ENCODE data around the gene SP6. TPM values are rescaled to one million over a fixed set of nuclear protein-coding genes. Genes with fewer than 3 reads are reported as not detected.
A peak's percentile ranks its signal among the peaks of the same experiment; 100 is the strongest.

Gene SP6
- total RNA-seq, 2 experiments from 2014 or later: 0.10 to 0.12 TPM

DNA sequence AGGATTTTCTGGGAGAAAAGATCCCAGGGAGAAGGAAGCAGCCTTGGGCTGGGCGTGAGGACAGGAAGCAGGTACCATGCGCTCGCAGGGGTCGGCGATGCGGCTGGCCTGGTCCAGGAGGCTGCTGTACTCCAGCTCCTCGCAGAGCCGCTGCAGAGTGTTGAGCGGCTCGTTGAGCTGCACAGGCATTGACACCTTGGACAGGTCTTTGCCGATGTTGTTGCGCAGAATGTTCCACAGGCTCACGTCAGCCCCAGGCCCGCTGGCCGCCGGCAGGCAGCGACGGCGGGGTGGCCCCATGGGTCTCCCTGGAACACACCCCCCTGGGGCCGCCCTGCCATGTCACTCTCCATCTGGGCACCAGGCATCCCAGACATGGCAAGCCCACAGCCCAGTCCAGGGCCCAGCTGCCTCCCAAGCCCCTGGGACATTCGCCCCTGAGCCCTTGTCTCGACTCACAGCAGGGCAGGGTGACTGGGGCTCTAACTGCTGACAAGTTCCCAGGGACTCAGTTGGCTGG is 37.4 kb downstream of the SP6 start:
- Mint-ChIP-seq H3K4me1 (ENCODE audit: low read depth) (peaks cover 9% of the 10 kb centered on the region), H3K27ac (no peak overlapping the region), H3K27me3 (no peaks in the 10 kb centered on the region), H3K36me3 (peaks cover 19% of the 10 kb centered on the region), H3K9me3 (no peaks in the 10 kb centered on the region), H3K4me3 (no peak overlapping the region)
- no peak for DNase-seq
- CTCF ChIA-PET: no interaction called here
- POLR2A ChIA-PET: no interaction called here
- intact Hi-C loops (cut with micrococcal nuclease): no loop called here

DNA sequence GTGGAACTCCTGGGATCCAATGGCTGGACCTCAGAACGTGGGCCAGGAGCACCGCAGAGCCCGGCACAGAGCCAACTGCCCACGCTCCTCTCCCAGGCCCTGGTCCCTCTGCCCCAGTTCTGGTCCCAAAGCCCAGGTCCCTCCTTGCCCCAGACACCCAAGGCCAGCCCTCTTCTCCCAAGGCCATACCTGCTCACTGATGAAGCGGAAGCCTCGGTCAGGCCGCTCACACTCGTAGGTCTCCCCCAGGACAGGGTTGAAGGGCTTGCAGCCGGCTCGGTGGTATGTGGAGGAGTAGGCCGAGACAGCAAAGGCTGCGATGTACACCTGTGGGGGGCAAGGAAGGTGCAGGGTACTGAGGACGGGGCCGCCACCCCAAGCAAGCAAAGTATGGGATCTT is 37.9 kb downstream of the SP6 start:
- Mint-ChIP-seq H3K4me3 (no peak overlapping the region), H3K9me3 (no peaks in the 10 kb centered on the region), H3K27ac (no peak overlapping the region), H3K27me3 (no peaks in the 10 kb centered on the region), H3K4me1 (ENCODE audit: low read depth) (peaks cover 9% of the 10 kb centered on the region), H3K36me3 (peaks cover 19% of the 10 kb centered on the region)
- CTCF ChIA-PET: interaction anchor here (1.4 kb wide), 1 partner anchor 15 kb away, joined by 4 read pairs; no protein-coding TSS in a partner anchor
- DNase-seq: no peak
- intact Hi-C loops (cut with micrococcal nuclease): no loop called here
- POLR2A ChIA-PET: no interaction called here

DNA sequence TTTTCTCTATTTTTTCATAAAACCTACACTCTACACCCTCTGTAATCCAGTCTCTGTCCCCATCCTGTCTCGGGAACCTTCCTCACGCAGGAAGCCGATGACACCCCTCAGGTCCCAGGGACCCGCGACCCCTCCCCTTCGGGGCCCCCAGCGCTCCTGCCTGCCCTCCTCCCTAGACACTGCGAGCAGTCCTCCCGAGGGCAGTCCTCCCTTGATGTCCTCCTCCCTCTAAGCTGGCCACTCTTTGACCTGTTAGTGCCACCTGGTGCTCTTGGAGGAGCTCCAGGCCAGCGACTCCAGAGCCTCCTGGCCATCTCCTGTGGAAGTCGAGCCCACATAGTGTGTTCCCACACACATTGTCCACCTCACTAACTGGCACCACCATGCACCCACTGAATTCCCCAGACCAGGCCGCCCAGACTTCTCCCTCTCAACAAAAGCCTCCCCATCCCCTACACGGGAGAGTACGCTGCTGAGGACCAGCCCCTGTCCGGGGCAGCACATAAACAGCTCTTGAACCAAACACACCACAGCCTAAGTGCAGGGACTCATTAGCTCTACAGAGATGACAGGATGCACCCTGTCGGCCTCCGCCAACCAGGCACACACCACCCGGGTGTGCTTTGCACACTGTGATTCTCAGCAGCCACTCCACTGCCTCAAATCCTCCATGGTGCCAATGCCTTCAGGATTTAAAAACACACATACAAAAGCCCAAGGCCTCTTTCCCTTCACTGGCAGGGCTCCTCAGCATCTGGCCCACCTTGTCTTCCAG is 38.6 kb downstream of the SP6 start:
- DNase-seq: no peak
- ChIA-PET POLR2A (no interaction called here), CTCF (interaction anchor here (1.1 to 1.4 kb wide), 2 partner anchors 11 to 14 kb away, joined by 4 read pairs; no protein-coding TSS in a partner anchor)
- intact Hi-C loops (cut with micrococcal nuclease): no loop called here
- H3K36me3 Mint-ChIP-seq: peaks cover 22% of the 10 kb centered on the region
- H3K27me3 Mint-ChIP-seq: no peaks in the 10 kb centered on the region
- no peak overlapping the region for H3K27ac Mint-ChIP-seq
- H3K9me3 Mint-ChIP-seq: no peaks in the 10 kb centered on the region
- peaks cover 9% of the 10 kb centered on the region for H3K4me1 Mint-ChIP-seq (ENCODE audit: low read depth)
- no peak overlapping the region for H3K4me3 Mint-ChIP-seq

DNA sequence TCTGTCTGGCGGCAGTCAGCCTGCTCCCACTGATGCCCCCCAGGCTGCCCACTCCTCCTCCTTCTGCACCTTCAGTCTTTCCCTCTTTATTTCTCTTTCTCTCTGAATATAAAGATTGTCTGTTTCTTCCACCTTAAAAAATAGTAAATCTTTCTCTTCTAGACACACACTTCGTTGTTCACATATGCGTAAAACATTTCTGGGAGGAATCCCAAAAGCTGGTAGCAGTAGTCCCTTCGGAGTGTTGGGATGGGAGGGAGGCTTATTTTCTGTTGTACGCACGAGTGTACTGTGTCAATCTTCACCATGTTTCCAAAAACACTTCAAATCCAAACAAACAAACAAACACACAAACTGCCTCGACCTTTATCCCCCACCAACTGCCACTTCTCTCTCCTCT is 39.3 kb downstream of the SP6 start:
- peaks cover 9% of the 10 kb centered on the region for H3K4me1 Mint-ChIP-seq (ENCODE audit: low read depth)
- H3K36me3 Mint-ChIP-seq: peaks cover 24% of the 10 kb centered on the region
- ChIA-PET CTCF (interaction anchor here (1.1 kb wide), 1 partner anchor 11 kb away, joined by 4 read pairs; no protein-coding TSS in a partner anchor), POLR2A (no interaction called here)
- intact Hi-C loops (cut with micrococcal nuclease): no loop called here
- H3K4me3 Mint-ChIP-seq: no peak overlapping the region
- H3K27me3 Mint-ChIP-seq: no peaks in the 10 kb centered on the region
- no peak overlapping the region for H3K27ac Mint-ChIP-seq
- H3K9me3 Mint-ChIP-seq: no peaks in the 10 kb centered on the region
- DNase-seq: no peak

DNA sequence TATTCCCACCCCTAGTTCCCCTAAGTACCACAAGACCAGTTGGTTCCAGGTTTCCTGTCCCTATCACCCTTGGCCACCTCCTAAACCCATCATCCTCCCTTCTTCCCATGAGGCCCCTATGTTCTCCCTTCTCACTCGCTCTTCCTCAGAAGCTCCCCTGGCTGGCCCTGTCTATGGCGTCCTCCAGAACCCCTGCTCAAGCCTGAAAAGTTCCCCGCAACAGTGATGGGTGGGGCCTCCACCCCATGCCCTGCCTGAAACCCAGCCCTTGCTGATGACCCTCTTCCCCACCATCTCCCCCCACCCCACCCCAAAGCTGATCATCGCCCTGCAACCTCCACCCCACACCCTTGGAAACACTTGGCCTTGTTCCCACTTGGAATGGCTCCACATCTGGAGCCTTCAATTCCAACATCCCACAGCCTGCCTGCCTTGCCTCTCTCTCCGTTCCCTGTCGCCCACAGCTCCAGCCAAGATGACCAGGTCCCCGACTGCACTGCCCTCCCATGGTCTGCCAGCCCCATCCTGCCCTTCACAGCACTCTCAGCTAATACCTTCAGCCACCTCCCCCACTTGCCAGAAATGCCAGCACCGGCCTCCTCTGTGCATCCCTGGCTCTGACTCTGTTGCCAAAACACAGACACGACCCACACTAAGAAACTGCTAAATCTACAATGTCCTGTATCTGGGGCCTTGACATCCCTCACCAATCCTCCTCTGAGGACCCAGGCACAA is 39.9 kb downstream of the SP6 start:
- intact Hi-C loops (cut with micrococcal nuclease): no loop called here
- H3K4me1 Mint-ChIP-seq (ENCODE audit: low read depth): peaks cover 9% of the 10 kb centered on the region
- POLR2A ChIA-PET: no interaction called here
- H3K36me3 Mint-ChIP-seq: peaks cover 24% of the 10 kb centered on the region
- no peaks in the 10 kb centered on the region for H3K9me3 Mint-ChIP-seq
- no peak overlapping the region for H3K27ac Mint-ChIP-seq
- H3K4me3 Mint-ChIP-seq: no peak overlapping the region
- CTCF ChIA-PET: no interaction called here
- no peak for DNase-seq
- H3K27me3 Mint-ChIP-seq: no peaks in the 10 kb centered on the region

DNA sequence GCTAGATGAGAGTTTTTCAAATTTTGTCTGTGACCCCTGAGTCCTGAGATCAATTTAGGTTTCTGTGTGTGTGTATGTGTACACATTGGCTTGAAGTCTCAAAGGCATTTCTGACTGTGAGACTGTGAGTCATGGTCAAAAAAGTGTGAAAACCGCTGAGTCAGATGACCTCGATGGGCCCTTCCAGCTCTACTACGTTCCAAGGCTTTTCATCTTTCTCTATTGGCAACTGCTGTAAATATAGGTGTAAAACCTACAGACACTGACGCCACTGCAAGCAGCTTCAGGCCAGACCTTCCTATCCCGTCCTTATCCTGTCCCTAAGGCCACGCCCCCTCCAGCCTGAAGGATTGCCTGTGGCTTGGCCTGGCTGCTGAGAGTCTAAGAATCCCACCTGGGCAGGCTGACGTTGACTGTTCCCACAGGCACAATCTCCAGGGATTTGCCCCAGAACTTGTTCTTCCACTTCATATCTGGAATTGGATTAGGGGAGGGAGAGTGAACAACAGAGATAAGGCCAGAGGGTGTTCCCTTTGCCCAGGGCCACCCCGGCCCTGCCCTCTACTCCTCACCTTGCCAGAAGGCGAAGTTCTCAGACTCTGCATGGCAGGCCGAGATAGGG is 40.7 kb downstream of the SP6 start:
- Mint-ChIP-seq H3K27ac (peak overlapping the region; percentile 62), H3K9me3 (no peaks in the 10 kb centered on the region), H3K4me1 (ENCODE audit: low read depth) (peaks cover 9% of the 10 kb centered on the region), H3K27me3 (no peaks in the 10 kb centered on the region), H3K36me3 (peaks cover 24% of the 10 kb centered on the region), H3K4me3 (no peak overlapping the region)
- DNase-seq: peak; percentile 74
- POLR2A ChIA-PET: interaction anchor here (1.2 to 1.3 kb wide), 2 partner anchors 11 to 116 kb away, joined by 4 read pairs; partner anchors contain the start of genes OSBPL7 and TBKBP1
- CTCF ChIA-PET: interaction anchor here (1.1 to 1.2 kb wide), 2 partner anchors 20 to 106 kb away, joined by 3 to 4 read pairs; no protein-coding TSS in a partner anchor
- intact Hi-C loops (cut with micrococcal nuclease): no loop called here

DNA sequence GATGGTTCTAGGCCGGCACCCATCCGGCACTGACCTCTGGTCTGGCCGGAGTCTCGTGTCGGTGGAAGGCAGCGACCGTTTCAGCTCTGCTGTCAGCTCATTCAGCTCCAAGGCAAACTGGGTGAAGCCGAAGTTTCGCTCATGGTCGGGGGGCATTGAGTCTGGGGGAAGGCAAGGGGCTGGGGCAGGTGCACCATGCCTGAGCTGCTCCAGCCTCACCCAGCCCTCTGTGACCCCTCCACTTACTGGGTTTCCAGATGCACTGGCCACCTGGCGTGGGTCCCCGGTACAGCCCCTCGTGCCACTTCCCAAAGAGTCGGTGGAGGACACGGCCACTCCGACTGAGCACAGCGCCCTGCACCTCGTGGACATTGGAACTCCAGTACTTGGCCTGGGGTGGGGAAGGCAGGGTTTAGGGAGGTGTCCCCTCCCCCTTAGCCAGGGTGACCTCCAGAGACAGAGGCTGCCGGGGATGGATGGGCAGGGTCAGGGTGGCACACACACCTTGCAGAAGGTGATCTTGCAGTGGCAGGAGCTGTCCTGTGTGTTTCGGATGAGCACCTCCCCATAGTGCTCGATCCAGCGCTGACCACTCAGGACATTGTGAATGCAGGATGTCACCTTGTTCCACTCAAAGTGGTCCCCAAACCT is 42.0 kb downstream of the SP6 start:
- intact Hi-C loops (cut with micrococcal nuclease): no loop called here
- CTCF ChIA-PET: no interaction called here
- no peak overlapping the region for H3K4me3 Mint-ChIP-seq
- H3K4me1 Mint-ChIP-seq (ENCODE audit: low read depth): peaks cover 9% of the 10 kb centered on the region
- peaks cover 24% of the 10 kb centered on the region for H3K36me3 Mint-ChIP-seq
- POLR2A ChIA-PET: no interaction called here
- H3K27ac Mint-ChIP-seq: no peak overlapping the region
- no peaks in the 10 kb centered on the region for H3K9me3 Mint-ChIP-seq
- no peak for DNase-seq
- no peaks in the 10 kb centered on the region for H3K27me3 Mint-ChIP-seq

DNA sequence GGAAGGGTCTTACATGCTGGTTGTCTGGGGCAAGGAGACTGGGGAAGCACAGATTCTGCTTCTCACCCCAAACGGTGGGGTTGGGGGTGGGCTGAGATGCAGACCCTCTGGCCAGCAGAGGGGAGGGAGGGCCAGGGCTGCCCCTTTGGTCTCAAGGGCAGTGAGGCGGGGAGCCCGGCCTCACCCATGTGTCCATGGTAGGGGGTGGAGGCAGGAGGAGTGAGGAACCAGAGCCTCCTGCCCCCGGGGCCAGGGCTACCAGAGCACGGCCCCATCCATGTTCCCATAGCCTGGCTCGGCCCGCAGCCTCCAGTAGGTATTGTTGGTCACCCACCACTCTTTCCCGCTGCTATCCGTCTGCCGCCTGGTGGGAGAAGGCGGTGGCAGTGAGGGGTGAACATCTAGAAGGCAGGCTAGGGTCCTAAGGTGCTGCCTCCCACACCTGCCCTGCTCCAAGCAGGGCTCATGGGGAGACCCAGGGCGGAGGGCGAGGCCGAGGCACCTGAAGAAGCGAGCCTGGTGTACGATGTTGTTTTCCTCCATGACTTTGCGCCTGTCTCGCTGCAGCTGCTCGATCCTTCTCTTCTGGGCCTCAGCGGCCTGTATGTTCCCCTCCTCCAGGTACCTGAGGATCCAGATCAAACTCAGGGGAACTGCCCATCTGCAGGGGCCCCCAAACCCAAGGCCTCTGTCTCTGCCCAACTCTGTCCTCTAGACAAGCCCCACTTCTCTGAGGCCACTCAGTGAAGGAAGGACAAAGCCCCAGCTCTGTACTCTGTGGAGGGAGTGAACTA is 42.7 kb downstream of the SP6 start:
- no peak for DNase-seq
- Mint-ChIP-seq H3K4me1 (ENCODE audit: low read depth) (peaks cover 9% of the 10 kb centered on the region), H3K27ac (no peak overlapping the region), H3K27me3 (no peaks in the 10 kb centered on the region), H3K36me3 (peaks cover 24% of the 10 kb centered on the region), H3K9me3 (no peaks in the 10 kb centered on the region), H3K4me3 (no peak overlapping the region)
- POLR2A ChIA-PET: no interaction called here
- CTCF ChIA-PET: no interaction called here
- intact Hi-C loops (cut with micrococcal nuclease): no loop called here

DNA sequence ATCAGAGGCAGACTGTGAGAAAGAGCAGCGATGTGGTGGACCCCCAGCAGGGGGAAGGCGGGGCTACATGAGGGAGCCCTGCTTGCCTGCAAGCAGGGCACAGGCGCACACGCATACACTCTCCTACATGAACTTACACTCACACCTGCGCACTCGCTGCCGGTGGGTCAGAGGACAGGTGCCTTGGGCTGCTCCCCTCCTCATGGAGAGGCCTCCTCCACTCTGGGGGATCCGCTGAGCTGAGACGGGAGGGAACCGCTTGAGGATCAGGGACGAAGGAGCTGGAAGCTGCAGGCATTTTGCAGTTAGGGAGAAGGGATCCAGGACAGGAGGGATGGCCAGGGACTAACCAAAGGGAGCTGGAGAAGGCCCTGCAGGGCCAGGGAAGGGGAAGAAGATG is 43.5 kb downstream of the SP6 start:
- POLR2A ChIA-PET: no interaction called here
- CTCF ChIA-PET: no interaction called here
- DNase-seq: no peak
- Mint-ChIP-seq H3K9me3 (no peaks in the 10 kb centered on the region), H3K27me3 (no peaks in the 10 kb centered on the region), H3K36me3 (peaks cover 21% of the 10 kb centered on the region), H3K4me1 (ENCODE audit: low read depth) (peaks cover 9% of the 10 kb centered on the region), H3K27ac (no peak overlapping the region), H3K4me3 (no peak overlapping the region)
- intact Hi-C loops (cut with micrococcal nuclease): no loop called here

DNA sequence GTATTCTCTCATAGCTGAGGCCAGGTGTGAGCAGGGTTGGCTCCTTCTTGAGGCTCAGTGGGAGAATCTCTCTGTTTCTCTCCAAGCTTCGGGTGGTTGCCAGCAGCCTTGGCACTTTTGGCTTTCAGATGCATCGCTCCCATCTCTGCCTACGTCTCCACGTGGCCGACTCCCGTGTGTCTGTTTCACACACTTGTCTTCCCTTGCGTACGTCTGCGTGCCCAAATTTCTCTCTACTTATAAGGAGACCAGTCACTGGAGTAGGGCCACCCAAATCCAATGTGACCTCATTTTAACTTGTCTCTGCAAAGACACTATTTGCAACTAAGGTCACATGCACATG is 44.1 kb downstream of the SP6 start:
- no peak overlapping the region for H3K4me3 Mint-ChIP-seq
- CTCF ChIA-PET: no interaction called here
- intact Hi-C loops (cut with micrococcal nuclease): no loop called here
- peaks cover 9% of the 10 kb centered on the region for H3K4me1 Mint-ChIP-seq (ENCODE audit: low read depth)
- peaks cover 18% of the 10 kb centered on the region for H3K36me3 Mint-ChIP-seq
- DNase-seq: no peak
- no peaks in the 10 kb centered on the region for H3K9me3 Mint-ChIP-seq
- POLR2A ChIA-PET: no interaction called here
- H3K27ac Mint-ChIP-seq: no peak overlapping the region
- no peaks in the 10 kb centered on the region for H3K27me3 Mint-ChIP-seq

DNA sequence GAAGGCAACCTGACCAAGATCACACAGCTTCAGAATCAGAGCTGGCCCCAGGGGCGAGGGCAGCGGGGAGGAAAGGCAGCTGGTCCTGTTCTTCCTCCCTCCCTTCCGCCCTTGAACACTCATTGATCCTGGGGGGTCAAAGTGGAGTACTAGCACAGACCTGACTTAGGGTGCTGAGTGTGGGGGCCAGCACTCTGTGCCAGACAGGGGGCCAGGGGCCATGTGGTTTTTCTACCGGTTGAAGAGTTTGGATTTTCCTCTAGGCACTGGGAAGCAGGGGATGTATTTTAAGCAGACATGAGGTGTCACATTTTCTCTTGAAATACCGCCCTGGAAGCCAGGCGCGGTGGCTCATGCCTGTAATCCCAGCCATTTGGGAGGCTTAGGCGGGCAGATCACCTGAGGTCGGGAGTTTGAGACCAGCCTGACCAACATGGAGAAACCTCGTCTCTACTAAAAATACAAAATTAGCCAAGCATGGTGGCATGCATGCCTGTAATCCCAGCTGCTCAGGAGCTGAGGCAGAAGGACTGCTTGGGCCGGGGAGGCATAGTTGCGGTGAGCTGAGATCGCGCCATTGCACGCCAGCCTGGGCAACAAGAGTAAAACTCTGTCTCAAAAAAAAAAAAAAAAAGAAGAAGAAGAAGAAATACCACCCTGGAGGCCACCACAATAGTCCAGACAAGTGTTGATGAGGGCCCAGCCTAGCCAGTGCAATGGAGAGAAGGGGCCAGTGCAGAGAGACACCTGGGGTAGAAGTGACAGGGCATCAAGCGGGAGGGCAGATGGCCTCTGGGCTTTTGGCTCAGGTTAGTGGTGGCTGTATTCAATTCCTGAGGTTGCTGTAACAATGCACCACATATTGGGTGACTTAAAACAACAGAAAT is 44.7 kb downstream of the SP6 start:
- ChIA-PET CTCF (no interaction called here), POLR2A (no interaction called here)
- intact Hi-C loops (cut with micrococcal nuclease): no loop called here
- H3K4me3 Mint-ChIP-seq: no peak overlapping the region
- H3K9me3 Mint-ChIP-seq: no peaks in the 10 kb centered on the region
- no peaks in the 10 kb centered on the region for H3K27me3 Mint-ChIP-seq
- H3K4me1 Mint-ChIP-seq (ENCODE audit: low read depth): peaks cover 9% of the 10 kb centered on the region
- peaks cover 17% of the 10 kb centered on the region for H3K36me3 Mint-ChIP-seq
- no peak for DNase-seq
- H3K27ac Mint-ChIP-seq: no peak overlapping the region

Data from activated CD4-positive, alpha-beta memory T cell treated with anti-CD3 and anti-CD28 coated beads for 36 hours (primary cell).